Ishikawa (cell line): ENCODE measurements around the gene PCDHGA6.

ENCODE experiments used
- CEBPB ChIP-seq: IDR thresholded peaks from 2 replicates; pipeline ENCODE4 v1.6.1; 2012
- MAX ChIP-seq: IDR thresholded peaks from 2 replicates; pipeline ENCODE4 v1.6.1; 2012
- REST ChIP-seq: IDR thresholded peaks from 2 replicates; pipeline ENCODE4 v1.6.1; 2012; ENCODE audit warnings: low read depth, mild to moderate bottlenecking
- TAF1 ChIP-seq: IDR thresholded peaks from 2 replicates; pipeline ENCODE4 v1.6.1; 2012; ENCODE audit warnings: low read depth, mild to moderate bottlenecking
- TCF12 ChIP-seq: IDR thresholded peaks from 2 replicates; pipeline ENCODE4 v1.6.1; 2012; ENCODE audit warnings: low read depth
- TEAD4 ChIP-seq: IDR thresholded peaks from 2 replicates; pipeline ENCODE4 v1.6.1; 2012
- YY1 ChIP-seq: IDR thresholded peaks from 2 replicates; pipeline ENCODE4 v1.6.1; 2012; ENCODE audit warnings: low read depth

- no peak for TF ChIP-seq TAF1
- TF ChIP-seq MAX: no peak
- TF ChIP-seq CEBPB: no peak
- no peak for TF ChIP-seq TCF12
- no peak for TF ChIP-seq YY1
- TF ChIP-seq TEAD4: no peak
- TF ChIP-seq REST: no peak
Measured at GRCh38 chr5:141402553-141403243, 29.0 kb downstream of the PCDHGA6 start, which contains the start of gene PCDHGA9.
